ENCODE data around the gene DNASE2B. TPM values are rescaled to one million over a fixed set of nuclear protein-coding genes. Genes with fewer than 3 reads are reported as not detected.

The DNASE2B gene
- total RNA-seq, 1 donor from 2014 or later: not detected

DNA sequence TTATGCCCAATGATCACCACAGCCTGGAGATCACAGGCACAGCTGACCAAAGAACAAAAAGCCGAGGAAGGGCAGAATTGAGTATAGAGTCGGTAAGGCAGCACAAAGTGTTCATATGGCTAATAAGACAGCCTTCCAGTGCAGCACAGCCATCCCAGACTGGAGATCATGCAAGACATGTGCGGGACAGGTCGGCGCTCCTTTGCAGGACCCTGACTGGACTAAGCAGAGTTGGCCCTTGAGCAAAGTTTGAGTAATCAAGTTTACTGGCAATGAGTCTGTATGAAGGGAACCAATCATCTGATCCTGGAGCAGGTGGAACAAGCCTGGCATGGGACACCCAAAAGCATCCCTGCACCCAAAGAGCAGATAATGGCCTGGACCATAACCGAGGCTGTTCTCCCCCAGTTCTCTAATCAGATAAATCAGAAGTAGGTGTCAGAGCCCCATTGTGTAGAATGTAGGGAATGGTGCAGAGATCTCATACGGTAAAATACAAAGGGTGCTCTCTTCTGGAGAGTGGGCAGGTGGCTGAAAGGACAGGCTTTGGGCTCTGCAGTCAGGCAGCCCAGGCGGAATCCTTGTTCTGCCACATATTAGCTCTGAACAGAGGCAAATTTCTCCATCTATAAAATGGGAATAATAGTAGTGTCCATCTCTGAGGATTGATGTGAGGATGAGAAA, 10.7 kb upstream of the DNASE2B start:
- no peaks in the 10 kb centered on the region for H3K36me3 Mint-ChIP-seq (ENCODE audit: low read depth)
- intact Hi-C loops (cut with micrococcal nuclease): loop anchor here (1.0 to 5.0 kb wide), 2 partner anchors 85 to 246 kb away; partner anchors contain the start of gene SAMD13
- no peaks in the 10 kb centered on the region for H3K9me3 Mint-ChIP-seq
- no peak for DNase-seq
- no peak overlapping the region for H3K27ac Mint-ChIP-seq
- ChIA-PET CTCF (interaction anchor here (0.8 kb wide), 1 partner anchor 246 kb away, joined by 4 read pairs; no protein-coding TSS in a partner anchor), POLR2A (no interaction called here)
- TF ChIP-seq, protein P1, sequence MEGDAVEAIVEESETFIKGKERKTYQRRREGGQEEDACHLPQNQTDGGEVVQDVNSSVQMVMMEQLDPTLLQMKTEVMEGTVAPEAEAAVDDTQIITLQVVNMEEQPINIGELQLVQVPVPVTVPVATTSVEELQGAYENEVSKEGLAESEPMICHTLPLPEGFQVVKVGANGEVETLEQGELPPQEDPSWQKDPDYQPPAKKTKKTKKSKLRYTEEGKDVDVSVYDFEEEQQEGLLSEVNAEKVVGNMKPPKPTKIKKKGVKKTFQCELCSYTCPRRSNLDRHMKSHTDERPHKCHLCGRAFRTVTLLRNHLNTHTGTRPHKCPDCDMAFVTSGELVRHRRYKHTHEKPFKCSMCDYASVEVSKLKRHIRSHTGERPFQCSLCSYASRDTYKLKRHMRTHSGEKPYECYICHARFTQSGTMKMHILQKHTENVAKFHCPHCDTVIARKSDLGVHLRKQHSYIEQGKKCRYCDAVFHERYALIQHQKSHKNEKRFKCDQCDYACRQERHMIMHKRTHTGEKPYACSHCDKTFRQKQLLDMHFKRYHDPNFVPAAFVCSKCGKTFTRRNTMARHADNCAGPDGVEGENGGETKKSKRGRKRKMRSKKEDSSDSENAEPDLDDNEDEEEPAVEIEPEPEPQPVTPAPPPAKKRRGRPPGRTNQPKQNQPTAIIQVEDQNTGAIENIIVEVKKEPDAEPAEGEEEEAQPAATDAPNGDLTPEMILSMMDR (IDR thresholded peaks at IDR 0.05): no peak
- H3K27me3 Mint-ChIP-seq: peaks cover 5% of the 10 kb centered on the region
- H3K4me3 Mint-ChIP-seq: no peak overlapping the region
- H3K4me1 Mint-ChIP-seq: peaks cover 4% of the 10 kb centered on the region
- ATAC-seq (ENCODE audit: low read depth): no peak

DNA sequence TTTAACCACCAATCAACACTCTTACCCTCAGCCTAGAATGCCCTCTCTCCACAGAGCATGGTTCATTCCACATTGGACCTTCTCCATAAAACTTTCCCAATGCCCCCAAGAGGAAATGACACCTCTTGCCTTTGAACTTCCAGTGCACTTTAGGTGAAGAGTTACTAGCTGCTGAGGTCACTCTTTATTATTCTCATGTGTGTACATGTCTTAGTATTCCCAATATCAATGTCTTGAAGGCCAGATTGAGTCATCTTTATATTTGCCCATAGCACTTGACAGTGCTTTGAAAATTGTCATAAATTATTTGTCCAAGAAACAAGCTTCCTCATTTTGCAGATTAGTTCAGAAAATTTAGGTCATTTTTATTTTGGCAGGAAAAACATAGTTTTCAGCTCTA, 8.1 kb upstream of the DNASE2B start:
- H3K27me3 Mint-ChIP-seq: peaks cover 4% of the 10 kb centered on the region
- no peaks in the 10 kb centered on the region for H3K9me3 Mint-ChIP-seq
- TF ChIP-seq, protein P1 (IDR thresholded peaks at IDR 0.05): no peak
- H3K4me3 Mint-ChIP-seq: no peak overlapping the region
- DNase-seq (no peak), ATAC-seq (ENCODE audit: low read depth) (no peak)
- intact Hi-C loops (cut with micrococcal nuclease): no loop called here
- ChIA-PET POLR2A (no interaction called here), CTCF (no interaction called here)
- peaks cover 4% of the 10 kb centered on the region for H3K4me1 Mint-ChIP-seq
- H3K27ac Mint-ChIP-seq: no peak overlapping the region
- no peaks in the 10 kb centered on the region for H3K36me3 Mint-ChIP-seq (ENCODE audit: low read depth)

DNA sequence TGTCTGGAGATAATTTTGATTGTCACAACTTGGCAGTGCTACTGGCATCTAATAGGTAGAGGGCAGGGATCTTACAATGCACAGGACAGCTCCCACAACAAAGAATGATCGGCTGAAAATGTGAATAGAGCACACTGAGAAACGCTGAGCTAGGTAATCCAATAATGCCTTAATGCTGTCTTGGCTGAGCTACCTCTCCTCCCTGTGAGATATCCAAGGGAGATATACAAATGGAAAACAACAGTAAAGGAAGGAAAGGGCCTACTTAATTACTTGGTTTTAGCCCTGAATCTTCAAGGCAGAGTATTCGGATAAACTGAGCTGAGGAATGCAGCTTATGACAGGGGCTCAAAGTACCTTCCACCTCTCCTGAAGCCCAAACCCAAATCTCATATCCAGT, 2.9 kb downstream of the DNASE2B start:
- ATAC-seq (ENCODE audit: low read depth) (no peak), DNase-seq (no peak)
- ChIA-PET CTCF (no interaction called here), POLR2A (no interaction called here)
- no peak overlapping the region for H3K4me3 Mint-ChIP-seq
- TF ChIP-seq, protein P1 (IDR thresholded peaks at IDR 0.05): no peak
- intact Hi-C loops (cut with micrococcal nuclease): no loop called here
- H3K4me1 Mint-ChIP-seq: no peaks in the 10 kb centered on the region
- no peak overlapping the region for H3K27ac Mint-ChIP-seq
- H3K9me3 Mint-ChIP-seq: no peaks in the 10 kb centered on the region
- H3K27me3 Mint-ChIP-seq: no peaks in the 10 kb centered on the region
- no peaks in the 10 kb centered on the region for H3K36me3 Mint-ChIP-seq (ENCODE audit: low read depth)

DNA sequence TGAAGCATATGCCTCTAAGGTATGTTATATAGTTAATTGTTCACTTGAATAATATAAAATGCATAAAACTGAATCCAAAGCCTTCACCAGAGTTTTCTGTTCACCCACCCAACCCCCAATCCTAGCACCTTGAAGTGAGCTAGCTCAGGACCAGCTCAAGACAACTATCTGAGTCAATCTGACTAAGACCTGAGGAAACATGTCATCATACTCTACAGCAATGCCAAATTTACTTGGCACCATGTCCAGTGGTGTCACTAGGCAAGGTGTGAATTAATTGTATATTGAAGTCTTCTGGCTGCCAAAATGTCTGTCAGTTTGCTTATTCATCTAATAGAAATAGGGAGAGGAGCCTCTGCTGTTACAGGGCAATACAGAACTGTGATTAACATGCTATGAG, 3.8 kb downstream of the DNASE2B start:
- intact Hi-C loops (cut with micrococcal nuclease): no loop called here
- Mint-ChIP-seq H3K36me3 (ENCODE audit: low read depth) (no peaks in the 10 kb centered on the region), H3K9me3 (no peaks in the 10 kb centered on the region), H3K27ac (no peak overlapping the region), H3K4me3 (no peak overlapping the region), H3K4me1 (no peaks in the 10 kb centered on the region), H3K27me3 (no peaks in the 10 kb centered on the region)
- TF ChIP-seq, protein P1 (IDR thresholded peaks at IDR 0.05): no peak
- no peak for ATAC-seq (ENCODE audit: low read depth)
- DNase-seq: no peak
- CTCF ChIA-PET: no interaction called here
- POLR2A ChIA-PET: no interaction called here

DNA sequence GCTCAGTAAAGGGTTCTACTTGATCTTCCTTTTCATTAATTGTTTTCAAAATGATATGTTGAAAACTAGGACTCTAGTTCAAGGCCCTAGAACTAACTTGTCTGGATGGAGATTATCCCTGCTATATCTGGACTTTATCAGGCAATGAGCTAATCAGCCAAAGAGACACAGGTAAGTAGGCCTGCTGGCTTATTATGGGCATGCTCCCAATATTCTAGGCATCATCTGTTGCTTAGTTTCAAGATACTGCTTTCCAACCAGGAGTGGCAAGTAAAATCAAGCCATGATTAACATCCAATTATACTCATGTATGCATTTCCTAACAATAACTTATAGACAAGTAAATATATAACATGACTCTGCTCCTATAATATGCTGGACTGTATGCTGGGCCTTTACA, 4.2 kb downstream of the DNASE2B start:
- intact Hi-C loops (cut with micrococcal nuclease): no loop called here
- Mint-ChIP-seq H3K27ac (no peak overlapping the region), H3K4me3 (no peak overlapping the region), H3K27me3 (no peaks in the 10 kb centered on the region), H3K36me3 (ENCODE audit: low read depth) (no peaks in the 10 kb centered on the region), H3K4me1 (no peaks in the 10 kb centered on the region), H3K9me3 (no peaks in the 10 kb centered on the region)
- TF ChIP-seq, protein P1 (IDR thresholded peaks at IDR 0.05): no peak
- CTCF ChIA-PET: no interaction called here
- ATAC-seq (ENCODE audit: low read depth) (no peak), DNase-seq (no peak)
- POLR2A ChIA-PET: no interaction called here
